GDM1 (cell line): ENCODE data around the gene FHIP1B.

ENCODE experiments used
- DNase-seq: peaks from one replicate; lab custom pipeline; 2025; lab: John Stamatoyannopoulos, UW

Gene FHIP1B

GRCh38 chr11:6238902-6239301, 4.5 kb upstream of the FHIP1B start, which contains the start of gene CNGA4:
TSS of gene CNGA4 (plus strand) at chr11:6239089. CDS start at chr11:6239207, 118 bp downstream.
- DNase-seq: no peak

- DNase-seq: no peak
Observed at GRCh38 chr11:6237761-6238302, 3.4 kb upstream of the FHIP1B start.

GRCh38 chr11:6237266-6237665, 2.8 kb upstream of the FHIP1B start:
- no peak for DNase-seq

GRCh38 chr11:6233984-6234386, 451 bp downstream of the FHIP1B start:
- DNase-seq: no peak

- no peak for DNase-seq
Observed at GRCh38 chr11:6232899-6233298, 1.5 kb downstream of the FHIP1B start.

GRCh38 chr11:6229911-6230310, 4.5 kb downstream of the FHIP1B start:
- no peak for DNase-seq

GRCh38 chr11:6228520-6228919, 5.9 kb downstream of the FHIP1B start:
- DNase-seq: no peak

- DNase-seq: no peak
Observed at GRCh38 chr11:6225896-6226295, 8.5 kb downstream of the FHIP1B start.

- DNase-seq: no peak
Observed at GRCh38 chr11:6225024-6225423, 9.4 kb downstream of the FHIP1B start.

- no peak for DNase-seq
Observed at GRCh38 chr11:6224421-6224820, 10.0 kb downstream of the FHIP1B start.

- no peak for DNase-seq
Observed at GRCh38 chr11:6223854-6224253, 10.6 kb downstream of the FHIP1B start.

GRCh38 chr11:6219359-6219758, 15.1 kb downstream of the FHIP1B start:
- DNase-seq: no peak

- no peak for DNase-seq
Observed at GRCh38 chr11:6217722-6218121, 16.7 kb downstream of the FHIP1B start.

- DNase-seq: no peak
Observed at GRCh38 chr11:6216501-6216900, 17.9 kb downstream of the FHIP1B start.

GRCh38 chr11:6214530-6214929, 19.9 kb downstream of the FHIP1B start:
- no peak for DNase-seq

GRCh38 chr11:6210274-6210955, 24.0 kb downstream of the FHIP1B start:
- no peak for DNase-seq

GRCh38 chr11:6209801-6210200, 24.6 kb downstream of the FHIP1B start:
- no peak for DNase-seq

GRCh38 chr11:6206456-6207180, 27.8 kb downstream of the FHIP1B start:
- DNase-seq: no peak

- DNase-seq: no peak
Observed at GRCh38 chr11:6205366-6205765, 29.1 kb downstream of the FHIP1B start, which contains the start of gene C11orf42. TSS of gene C11orf42 (plus strand) at chr11:6205557. CDS start at chr11:6205616, 59 bp downstream.

GRCh38 chr11:6204706-6205105, 29.7 kb downstream of the FHIP1B start:
- DNase-seq: no peak

- DNase-seq: no peak
Observed at GRCh38 chr11:6203327-6203726, 31.1 kb downstream of the FHIP1B start.

- no peak for DNase-seq
Observed at GRCh38 chr11:6202041-6202440, 32.4 kb downstream of the FHIP1B start.

GRCh38 chr11:6201481-6201880, 33.0 kb downstream of the FHIP1B start:
- DNase-seq: no peak
